Kidney epithelial cell (primary cell): ENCODE results near the gene ANGPT4. TPM values are rescaled to one million over a fixed set of nuclear protein-coding genes. Genes with fewer than 3 reads are reported as not detected.

Experiments used
- DNase-seq: peaks from one replicate; pipeline ENCODE4 v3.0.0-alpha.2; 2010; ENCODE audit warnings: low read depth
- H3K27me3 ChIP-seq: 2 replicates; pipeline ENCODE4 v1.6.0; 2011; ENCODE audit warnings: low read length; ENCODE audit not compliant: control insufficient read depth, insufficient read depth
- H3K36me3 ChIP-seq: 2 replicates; pipeline ENCODE4 v1.5.1; 2011; ENCODE audit warnings: low read length; ENCODE audit not compliant: control insufficient read depth, insufficient read depth
- H3K4me3 ChIP-seq: 2 replicates; pipeline ENCODE4 v1.5.1; 2011; ENCODE audit warnings: low read depth, mild to moderate bottlenecking, control low read depth, low read length
- total RNA-seq: library from RNA; depleted of rRNA; stranded (reverse); fragments of >200 nt; gene quantifications from 2 replicates; pipeline ENCODE4 v1.2.3, GENCODE V29; 2015
- TF ChIP-seq, protein P1 (sequence below): IDR thresholded peaks from 2 replicates; pipeline ENCODE4 v1.5.1; 2011; ENCODE audit warnings: mild to moderate bottlenecking, moderate library complexity, low read length, control low read depth, inconsistent platforms; ENCODE audit not compliant: insufficient read depth, poor library complexity, severe bottlenecking

ANGPT4 gene
- total RNA-seq, 1 donor from 2014 or later: not detected

DNA sequence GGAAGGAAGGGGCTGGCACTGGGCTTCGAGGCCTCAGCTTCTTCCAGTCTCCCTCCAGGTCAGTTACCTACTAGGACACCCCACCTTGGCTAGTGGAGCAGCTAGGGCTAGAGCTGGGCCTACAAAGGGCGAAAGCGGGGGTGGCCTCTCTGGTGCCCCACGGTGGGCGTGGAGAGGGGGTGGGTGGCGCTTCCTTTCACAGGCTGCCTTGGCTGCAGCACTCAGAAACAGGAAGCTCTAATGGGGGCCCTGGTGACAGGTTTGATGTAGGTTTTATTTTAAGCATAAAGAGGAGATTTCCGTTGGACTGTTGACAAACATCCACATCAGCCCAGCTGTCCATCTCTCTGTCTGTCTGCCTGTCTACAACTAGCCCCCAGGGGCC lies 69.2 kb downstream of the ANGPT4 start:
- no peak for DNase-seq
- Histone ChIP-seq H3K4me3 (no peak overlapping the region), H3K36me3 (no peaks in the 10 kb centered on the region), H3K27me3 (peaks cover 10% of the 10 kb centered on the region)
- TF ChIP-seq, protein P1, sequence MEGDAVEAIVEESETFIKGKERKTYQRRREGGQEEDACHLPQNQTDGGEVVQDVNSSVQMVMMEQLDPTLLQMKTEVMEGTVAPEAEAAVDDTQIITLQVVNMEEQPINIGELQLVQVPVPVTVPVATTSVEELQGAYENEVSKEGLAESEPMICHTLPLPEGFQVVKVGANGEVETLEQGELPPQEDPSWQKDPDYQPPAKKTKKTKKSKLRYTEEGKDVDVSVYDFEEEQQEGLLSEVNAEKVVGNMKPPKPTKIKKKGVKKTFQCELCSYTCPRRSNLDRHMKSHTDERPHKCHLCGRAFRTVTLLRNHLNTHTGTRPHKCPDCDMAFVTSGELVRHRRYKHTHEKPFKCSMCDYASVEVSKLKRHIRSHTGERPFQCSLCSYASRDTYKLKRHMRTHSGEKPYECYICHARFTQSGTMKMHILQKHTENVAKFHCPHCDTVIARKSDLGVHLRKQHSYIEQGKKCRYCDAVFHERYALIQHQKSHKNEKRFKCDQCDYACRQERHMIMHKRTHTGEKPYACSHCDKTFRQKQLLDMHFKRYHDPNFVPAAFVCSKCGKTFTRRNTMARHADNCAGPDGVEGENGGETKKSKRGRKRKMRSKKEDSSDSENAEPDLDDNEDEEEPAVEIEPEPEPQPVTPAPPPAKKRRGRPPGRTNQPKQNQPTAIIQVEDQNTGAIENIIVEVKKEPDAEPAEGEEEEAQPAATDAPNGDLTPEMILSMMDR: no peak

DNA sequence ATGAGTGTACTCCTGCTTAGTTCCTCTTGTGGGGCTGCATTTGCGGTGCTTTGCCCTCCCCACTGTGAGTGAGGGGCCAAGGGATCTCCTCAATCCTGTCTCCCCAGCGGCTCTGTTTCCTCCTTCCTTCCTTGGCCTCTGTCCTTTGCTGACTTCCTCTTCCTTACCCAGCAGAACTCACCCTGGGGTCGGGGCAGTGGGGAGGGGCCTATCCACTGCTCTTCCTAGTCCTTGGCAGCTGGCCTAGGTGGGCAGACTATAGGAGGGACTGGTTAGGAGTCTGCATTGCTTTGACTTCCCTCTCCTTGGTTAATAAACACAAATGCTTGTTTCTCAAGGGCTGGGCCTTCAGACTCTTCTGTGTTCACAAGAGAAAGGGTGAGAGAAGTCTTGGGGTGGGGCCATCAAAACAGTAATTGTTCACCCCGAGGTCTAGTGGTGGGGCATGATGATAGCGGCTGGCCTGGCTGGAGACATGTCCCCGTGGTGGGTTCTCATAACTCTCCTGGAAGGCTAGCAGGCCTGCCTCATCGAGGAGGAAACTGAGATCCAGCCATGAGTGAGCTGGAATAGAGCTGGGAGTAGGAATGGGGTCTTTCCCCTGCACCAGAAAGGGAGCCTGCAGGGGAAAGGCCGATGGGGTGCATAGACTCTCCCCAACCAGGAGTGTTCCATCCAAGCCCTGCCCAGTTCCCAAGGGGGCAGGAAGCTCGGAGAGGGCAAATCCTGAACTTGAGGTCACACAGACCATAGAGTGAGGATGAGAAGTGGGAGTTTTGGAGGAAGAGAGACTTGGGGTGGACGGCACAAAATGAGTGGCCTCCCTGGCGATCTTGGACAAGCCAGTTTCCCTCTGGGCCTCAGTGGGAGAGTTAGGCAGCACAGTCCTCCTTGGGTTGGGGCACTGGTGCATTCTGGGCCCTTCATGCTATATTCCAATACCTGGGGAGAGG lies 69.9 kb downstream of the ANGPT4 start:
- Histone ChIP-seq H3K36me3 (no peaks in the 10 kb centered on the region), H3K27me3 (peaks cover 16% of the 10 kb centered on the region), H3K4me3 (no peak overlapping the region)
- no peak for DNase-seq
- TF ChIP-seq, protein P1: no peak

DNA sequence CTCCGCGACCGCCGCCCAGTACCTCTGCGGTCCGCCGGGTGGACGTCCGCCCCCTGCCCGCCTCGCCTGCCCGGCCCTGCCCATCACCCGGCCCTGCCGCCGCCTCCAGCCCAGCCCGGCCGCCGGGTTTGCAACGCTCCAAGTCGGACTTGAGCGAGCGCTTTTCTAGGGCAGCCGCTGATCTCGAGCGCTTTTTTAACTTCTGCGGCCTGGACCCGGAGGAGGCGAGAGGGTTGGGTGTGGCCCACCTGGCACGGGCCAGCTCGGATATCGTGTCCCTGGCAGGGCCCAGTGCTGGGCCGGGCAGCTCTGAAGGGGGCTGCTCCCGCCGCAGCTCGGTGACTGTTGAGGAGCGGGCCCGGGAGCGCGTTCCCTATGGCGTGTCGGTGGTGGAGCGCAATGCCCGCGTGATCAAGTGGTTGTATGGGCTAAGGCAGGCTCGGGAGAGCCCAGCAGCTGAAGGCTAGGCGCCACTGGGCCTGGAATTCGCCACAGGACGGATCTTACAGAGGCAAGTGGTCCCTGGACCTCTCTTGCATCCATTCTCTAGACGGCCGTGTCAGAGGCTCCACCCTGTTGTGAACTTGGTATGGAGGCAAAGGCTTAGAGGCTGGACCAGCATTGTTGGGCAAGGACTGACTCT lies 70.8 kb downstream of the ANGPT4 start:
- DNase-seq: no peak
- Histone ChIP-seq H3K27me3 (peaks cover 16% of the 10 kb centered on the region), H3K4me3 (no peak overlapping the region), H3K36me3 (no peaks in the 10 kb centered on the region)
- TF ChIP-seq, protein P1: no peak

DNA sequence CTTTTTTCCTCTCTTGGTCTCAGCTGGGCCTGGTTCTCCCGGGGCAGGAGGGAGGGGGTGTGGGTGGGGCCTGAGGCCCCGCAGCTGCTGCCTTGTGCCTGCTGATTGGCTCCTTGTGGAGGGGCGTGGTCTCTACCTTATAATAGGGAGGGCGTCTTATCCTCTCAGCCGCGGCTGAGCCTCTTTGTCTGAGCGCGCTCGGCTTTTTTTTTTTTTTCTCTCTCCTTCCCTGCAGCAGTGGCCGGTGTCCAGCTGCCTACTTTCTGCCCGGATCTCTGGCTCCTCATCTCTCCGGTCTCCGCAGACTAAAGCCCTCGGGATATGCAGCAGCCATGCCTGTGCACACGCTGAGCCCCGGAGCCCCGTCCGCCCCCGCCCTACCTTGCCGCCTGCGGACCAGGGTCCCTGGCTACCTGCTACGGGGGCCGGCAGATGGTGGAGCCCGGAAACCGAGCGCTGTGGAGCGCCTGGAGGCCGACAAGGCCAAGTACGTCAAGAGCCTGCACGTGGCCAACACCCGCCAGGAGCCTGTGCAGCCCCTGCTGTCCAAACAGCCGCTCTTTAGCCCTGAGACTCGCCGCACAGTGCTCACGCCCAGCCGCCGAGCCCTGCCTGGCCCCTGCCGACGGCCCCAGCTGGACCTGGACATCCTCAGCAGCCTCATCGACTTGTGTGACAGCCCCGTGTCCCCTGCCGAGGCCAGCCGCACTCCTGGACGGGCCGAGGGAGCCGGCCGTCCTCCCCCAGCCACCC lies 71.5 kb downstream of the ANGPT4 start:
- TF ChIP-seq, protein P1: no peak
- peak overlapping the region; percentile 40 for H3K4me3 ChIP-seq
- DNase-seq: peak; percentile 78
- no peaks in the 10 kb centered on the region for H3K36me3 ChIP-seq
- peaks cover 16% of the 10 kb centered on the region for H3K27me3 ChIP-seq

DNA sequence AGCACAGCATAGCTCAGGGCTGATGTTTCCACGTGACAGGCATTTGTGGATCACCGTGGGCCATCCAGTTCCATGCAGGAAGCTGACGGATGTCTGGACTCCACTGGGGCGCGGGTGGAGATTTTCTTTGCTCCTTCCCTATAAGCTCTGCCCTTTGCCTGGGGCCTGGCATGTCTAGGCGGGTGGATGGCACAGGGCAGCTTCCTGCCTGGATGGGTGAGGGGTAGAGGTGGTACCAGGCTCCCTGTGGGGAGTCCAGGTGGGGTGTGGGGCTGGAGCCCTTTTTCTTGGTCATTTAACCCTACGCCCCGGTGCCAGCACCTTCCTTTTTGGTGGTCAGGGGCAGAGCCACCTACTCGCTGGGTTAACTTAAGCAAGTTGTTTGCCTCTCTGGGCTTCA lies 72.2 kb downstream of the ANGPT4 start:
- DNase-seq: no peak
- TF ChIP-seq, protein P1: no peak
- peaks cover 16% of the 10 kb centered on the region for H3K27me3 ChIP-seq
- no peak overlapping the region for H3K4me3 ChIP-seq
- H3K36me3 ChIP-seq: no peaks in the 10 kb centered on the region
